ENCODE measurements around the gene TEX47. TPM values are rescaled to one million over a fixed set of nuclear protein-coding genes. Genes with fewer than 3 reads are reported as not detected.

TEX47 gene
- not detected for total RNA-seq
- polyA plus RNA-seq (ENCODE audit: insufficient read length in 6 of 6) = not detected
- long read RNA-seq, donor 1 = 0 reads
- long read RNA-seq, donor 2 = 0 reads
- long read RNA-seq, donor 3 = 0 reads
- long read RNA-seq, donor 4 = 0 reads
- long read RNA-seq, donor 5 = 0 reads
- long read RNA-seq, donor 6 = 0 reads
- long read RNA-seq, donor 7 = 0 reads
- long read RNA-seq, donor 8 = 0 reads
- long read RNA-seq, donor 9 = 0 reads
- long read RNA-seq, donor 10 = 0 reads
- long read RNA-seq, donor 11 = 0 reads
- long read RNA-seq, donor 12 = 0 reads

DNA sequence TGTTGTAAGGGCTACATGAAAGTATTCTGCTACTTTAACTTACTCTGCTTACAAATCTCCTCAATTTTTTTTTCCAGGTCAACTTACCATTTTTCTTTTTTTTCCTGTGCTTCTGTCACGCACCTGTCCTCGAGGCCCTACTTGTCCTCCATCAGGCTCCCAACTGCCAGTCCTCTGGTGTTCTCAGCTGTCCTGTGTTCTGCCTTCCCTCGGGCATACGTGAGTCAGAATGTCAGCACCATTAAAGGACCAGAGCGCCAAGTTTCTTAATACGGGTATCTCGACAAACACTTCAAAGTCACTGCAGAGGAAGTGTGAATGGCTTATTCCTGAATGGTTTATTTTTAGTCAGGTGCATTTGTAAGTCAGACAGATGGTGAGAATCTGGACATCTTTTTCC lies at the start of gene TEX47:
TSS of gene TEX47 (minus strand) at position 185 of the 400 bp plus-strand sequence. CDS start 795 bp downstream, outside the sequence.
- DNase-seq (no peak), ATAC-seq (no peak)
- no peaks in the 10 kb centered on the region for H3K36me3 ChIP-seq
- no peaks in the 10 kb centered on the region for H3K27me3 ChIP-seq
- H3K9me3 ChIP-seq = no peaks in the 10 kb centered on the region
- no peaks in the 10 kb centered on the region for H3K4me1 ChIP-seq
- H3K27ac ChIP-seq = no peak within 1 kb of the TSS
- intact Hi-C loops (cut with DNase I) = no loop called here
- TF ChIP-seq, protein P1, sequence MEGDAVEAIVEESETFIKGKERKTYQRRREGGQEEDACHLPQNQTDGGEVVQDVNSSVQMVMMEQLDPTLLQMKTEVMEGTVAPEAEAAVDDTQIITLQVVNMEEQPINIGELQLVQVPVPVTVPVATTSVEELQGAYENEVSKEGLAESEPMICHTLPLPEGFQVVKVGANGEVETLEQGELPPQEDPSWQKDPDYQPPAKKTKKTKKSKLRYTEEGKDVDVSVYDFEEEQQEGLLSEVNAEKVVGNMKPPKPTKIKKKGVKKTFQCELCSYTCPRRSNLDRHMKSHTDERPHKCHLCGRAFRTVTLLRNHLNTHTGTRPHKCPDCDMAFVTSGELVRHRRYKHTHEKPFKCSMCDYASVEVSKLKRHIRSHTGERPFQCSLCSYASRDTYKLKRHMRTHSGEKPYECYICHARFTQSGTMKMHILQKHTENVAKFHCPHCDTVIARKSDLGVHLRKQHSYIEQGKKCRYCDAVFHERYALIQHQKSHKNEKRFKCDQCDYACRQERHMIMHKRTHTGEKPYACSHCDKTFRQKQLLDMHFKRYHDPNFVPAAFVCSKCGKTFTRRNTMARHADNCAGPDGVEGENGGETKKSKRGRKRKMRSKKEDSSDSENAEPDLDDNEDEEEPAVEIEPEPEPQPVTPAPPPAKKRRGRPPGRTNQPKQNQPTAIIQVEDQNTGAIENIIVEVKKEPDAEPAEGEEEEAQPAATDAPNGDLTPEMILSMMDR (IDR thresholded peaks at IDR 0.05) = no peak
- no peak within 1 kb of the TSS for H3K4me3 ChIP-seq

DNA sequence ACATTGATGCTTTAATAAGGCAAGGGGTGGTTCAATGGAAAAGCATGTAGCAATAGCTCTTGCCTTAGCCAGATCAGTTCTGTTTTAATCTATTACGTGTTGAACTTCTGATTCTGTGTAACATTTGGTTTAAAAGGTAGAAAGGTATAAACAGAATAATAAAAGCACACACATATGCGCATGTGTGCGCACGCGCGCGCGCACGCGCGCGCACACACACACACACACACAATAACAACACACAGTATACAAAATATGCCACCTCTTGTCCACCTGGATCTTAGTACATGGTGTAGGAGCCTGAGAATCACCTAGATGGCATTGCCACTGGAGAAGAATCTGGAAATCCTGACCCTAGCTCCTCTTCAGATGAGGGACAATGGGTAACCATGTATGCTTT lies 49.6 kb upstream of the TEX47 start:
- Histone ChIP-seq H3K36me3 (no peaks in the 10 kb centered on the region), H3K27ac (no peak overlapping the region), H3K27me3 (no peaks in the 10 kb centered on the region), H3K9me3 (no peaks in the 10 kb centered on the region), H3K4me3 (no peak overlapping the region), H3K4me1 (no peaks in the 10 kb centered on the region)
- DNase-seq (no peak), ATAC-seq (no peak)
- intact Hi-C loops (cut with DNase I) = no loop called here
- TF ChIP-seq, protein P1 (IDR thresholded peaks at IDR 0.05) = no peak

GRCh38 chr7:88842201-88842600 lies 46.7 kb upstream of the TEX47 start:
- intact Hi-C loops (cut with DNase I) = no loop called here
- Histone ChIP-seq H3K27me3 (no peaks in the 10 kb centered on the region), H3K27ac (no peak overlapping the region), H3K4me1 (no peaks in the 10 kb centered on the region), H3K4me3 (no peak overlapping the region), H3K9me3 (no peaks in the 10 kb centered on the region), H3K36me3 (no peaks in the 10 kb centered on the region)
- TF ChIP-seq, protein P1 (IDR thresholded peaks at IDR 0.05) = no peak
- DNase-seq = no peak
- ATAC-seq = no peak

GRCh38 chr7:88835147-88835728 lies 39.7 kb upstream of the TEX47 start:
- Histone ChIP-seq H3K9me3 (no peaks in the 10 kb centered on the region), H3K27me3 (no peaks in the 10 kb centered on the region), H3K4me3 (no peak overlapping the region), H3K36me3 (no peaks in the 10 kb centered on the region), H3K4me1 (no peaks in the 10 kb centered on the region), H3K27ac (no peak overlapping the region)
- TF ChIP-seq, protein P1 (IDR thresholded peaks at IDR 0.05) = peak in 1 of 2 donors; percentile 15
- ATAC-seq (no peak), DNase-seq (peak in 1 of 4 donors; percentile 10)
- intact Hi-C loops (cut with DNase I) = no loop called here

GRCh38 chr7:88826222-88826621 lies 30.7 kb upstream of the TEX47 start:
- intact Hi-C loops (cut with DNase I) = no loop called here
- Histone ChIP-seq H3K9me3 (no peaks in the 10 kb centered on the region), H3K36me3 (no peaks in the 10 kb centered on the region), H3K27ac (no peak overlapping the region), H3K27me3 (no peaks in the 10 kb centered on the region), H3K4me3 (no peak overlapping the region), H3K4me1 (no peaks in the 10 kb centered on the region)
- ATAC-seq = no peak
- no peak for DNase-seq
- TF ChIP-seq, protein P1 (IDR thresholded peaks at IDR 0.05) = no peak

Data from left lung (tissue), 14 donors.